ENCODE results near the gene ATOH8.

ATOH8 gene

GRCh38 chr2:85755122-85756027 is 1.6 kb downstream of the ATOH8 start:
- no peak for DNase-seq

GRCh38 chr2:85756195-85756594 is 2.4 kb downstream of the ATOH8 start:
- DNase-seq: no peak

GRCh38 chr2:85756822-85757435 is 3.1 kb downstream of the ATOH8 start:
- DNase-seq: no peak

- DNase-seq: no peak
Measured at GRCh38 chr2:85757860-85758259, 4.1 kb downstream of the ATOH8 start.

- DNase-seq: no peak
Measured at GRCh38 chr2:85758361-85759256, 4.8 kb downstream of the ATOH8 start.

- no peak for DNase-seq
Measured at GRCh38 chr2:85759257-85759613, 5.4 kb downstream of the ATOH8 start.

GRCh38 chr2:85760371-85760770 is 6.6 kb downstream of the ATOH8 start:
- no peak for DNase-seq

GRCh38 chr2:85760872-85761271 is 7.1 kb downstream of the ATOH8 start:
- DNase-seq: no peak

GRCh38 chr2:85761512-85761944 is 7.7 kb downstream of the ATOH8 start:
- DNase-seq: no peak

GRCh38 chr2:85761946-85762345 is 8.2 kb downstream of the ATOH8 start:
- no peak for DNase-seq

GRCh38 chr2:85763132-85763531 is 9.3 kb downstream of the ATOH8 start:
- no peak for DNase-seq

- DNase-seq: no peak
Measured at GRCh38 chr2:85763831-85764230, 10.0 kb downstream of the ATOH8 start.

GRCh38 chr2:85765081-85765731 is 11.4 kb downstream of the ATOH8 start:
- DNase-seq: no peak

GRCh38 chr2:85766229-85766628 is 12.4 kb downstream of the ATOH8 start:
- peak; percentile 22 for DNase-seq

GRCh38 chr2:85767803-85768665 is 14.2 kb downstream of the ATOH8 start:
- no peak for DNase-seq

- no peak for DNase-seq
Measured at GRCh38 chr2:85768713-85769112, 14.9 kb downstream of the ATOH8 start.

GRCh38 chr2:85769236-85769982 is 15.6 kb downstream of the ATOH8 start:
- DNase-seq: no peak

GRCh38 chr2:85769983-85770362 is 16.2 kb downstream of the ATOH8 start:
- DNase-seq: no peak

- DNase-seq: no peak
Measured at GRCh38 chr2:85770369-85770768, 16.6 kb downstream of the ATOH8 start.

GRCh38 chr2:85770786-85771409 is 17.1 kb downstream of the ATOH8 start:
- no peak for DNase-seq

- no peak for DNase-seq
Measured at GRCh38 chr2:85771486-85771885, 17.7 kb downstream of the ATOH8 start.
